ENCODE results near the gene KAT2A.

- no peak for TF ChIP-seq SIN3A (IDR thresholded peaks at IDR 0.05; ENCODE audit: low read depth)
- no peak for TF ChIP-seq CTCF (IDR thresholded peaks at IDR 0.05 in 2 of 3, conservative IDR thresholded peaks at IDR 0.05 in 1 of 3; ENCODE audit: borderline replicate concordance in 1 of 3, insufficient read depth in 1 of 3, low read depth in 2 of 3, low read length in 2 of 3)
- no peak for TF ChIP-seq REST (IDR thresholded peaks at IDR 0.05; ENCODE audit: low read depth)
- TF ChIP-seq SP1 (IDR thresholded peaks at IDR 0.05; ENCODE audit: low read depth) = no peak
- TF ChIP-seq ELF1 (IDR thresholded peaks at IDR 0.05; ENCODE audit: borderline replicate concordance, low read depth) = no peak
- TF ChIP-seq ZFX (IDR thresholded peaks at IDR 0.05) = no peak
- no peak for TF ChIP-seq POLR2AphosphoS5 (IDR thresholded peaks at IDR 0.05; ENCODE audit: low read depth, low read length)
- no peak for TF ChIP-seq ZBTB33 (IDR thresholded peaks at IDR 0.05; ENCODE audit: extremely low read depth, insufficient replicate concordance, low read length)
- no peak for TF ChIP-seq FOSL1 (IDR thresholded peaks at IDR 0.05; ENCODE audit: low read depth)
- TF ChIP-seq YY1 (IDR thresholded peaks at IDR 0.05; ENCODE audit: extremely low read depth, insufficient replicate concordance, low read depth, low read length) = no peak
- TF ChIP-seq EZH2 (IDR thresholded peaks at IDR 0.05) = no peak
- no peak for TF ChIP-seq JUND (IDR thresholded peaks at IDR 0.05)
Observed at GRCh38 chr17:42136654-42137051, 15.5 kb upstream of the KAT2A start.
